Panc1 (cell line): ENCODE measurements around the gene UFD1. TPM values are rescaled to one million over a fixed set of nuclear protein-coding genes. Genes with fewer than 3 reads are reported as not detected.

ENCODE experiments used
- ATAC-seq: fragments of 200-7000 bp; cut with Tn5 transposase; 2 replicates; pipeline ENCODE4 v1.9.1; 2020; ENCODE audit warnings: mild to moderate bottlenecking, moderate library complexity
- BruUV-seq: library from RNA; stranded (reverse); fragments of 400-500 nt; replicated peaks from 2 replicates; lab custom pipeline; 2021; lab: Mats Ljungman, UMichigan
- CTCF ChIA-PET: fragments of 300-600 bp; sonication (Branson Sonifier 250); formaldehyde crosslinking; loops from one replicate; lab custom pipeline; 2022; ENCODE audit warnings: antibody characterized with exemption; lab: Charles Lee
- POLR2A ChIA-PET: fragments of 300-600 bp; sonication (Branson Sonifier 250); formaldehyde crosslinking; loops from one replicate; lab custom pipeline; 2022; ENCODE audit warnings: antibody characterized with exemption; lab: Charles Lee
- DNase-seq: peaks from one replicate; pipeline ENCODE4 v3.0.0-alpha.2; 2010; ENCODE audit warnings: low read depth, low spot score
- H3K27ac ChIP-seq: 2 replicates; pipeline ENCODE4 v1.5.1; 2011; ENCODE audit warnings: mild to moderate bottlenecking, low read length, inconsistent platforms
- H3K27me3 ChIP-seq: fragments of 200-500 bp; sonication (Bioruptor generic); 2 replicates; pipeline ENCODE4 v1.6.0; 2014; ENCODE audit warnings: low read length, inconsistent platforms; ENCODE audit not compliant: control insufficient read depth, insufficient read depth
- H3K36me3 ChIP-seq: fragments of 200-500 bp; sonication (Bioruptor generic); 2 replicates; pipeline ENCODE4 v1.5.1; 2014; ENCODE audit warnings: inconsistent platforms, mild to moderate bottlenecking, low read length, moderate library complexity; ENCODE audit not compliant: control insufficient read depth, insufficient read depth
- H3K4me1 ChIP-seq: 2 replicates; pipeline ENCODE4 v1.5.1; 2011; ENCODE audit warnings: inconsistent platforms, mild to moderate bottlenecking, low read length, moderate library complexity; ENCODE audit not compliant: control insufficient read depth, insufficient read depth
- H3K4me3 ChIP-seq, 2 experiments: 2 replicates each; pipeline ENCODE4 v1.5.1; 2011 to 2012; ENCODE audit warnings: low read depth in 2 of 2, low read length in 2 of 2, mild to moderate bottlenecking in 2 of 2, inconsistent platforms in 1 of 2, moderate library complexity in 1 of 2
- H3K9me3 ChIP-seq: fragments of 200-500 bp; sonication (Bioruptor generic); 2 replicates; pipeline ENCODE4 v1.5.1; 2014; ENCODE audit warnings: low read depth, mild to moderate bottlenecking, inconsistent platforms, low read length, moderate library complexity; ENCODE audit not compliant: control insufficient read depth, insufficient read depth
- CTCF ChIP-seq: fragments of 450-650 bp; IDR thresholded peaks from 2 replicates; pipeline ENCODE4 v1.5.1; 2017; ENCODE audit warnings: mild to moderate bottlenecking
- POLR2AphosphoS5 ChIP-seq: IDR thresholded peaks from 2 replicates; pipeline ENCODE4 v1.6.1; 2012; ENCODE audit warnings: mild to moderate bottlenecking, low read depth, low read length, moderate library complexity
- REST ChIP-seq, 2 experiments: IDR thresholded peaks; 2 replicates each; pipeline ENCODE4 v1.6.1; 2011 to 2012; ENCODE audit warnings: low read depth in 2 of 2, control low read depth in 1 of 2, low read length in 1 of 2, mild to moderate bottlenecking in 1 of 2, moderate library complexity in 1 of 2; ENCODE audit not compliant: insufficient read depth in 1 of 2
- SIN3A ChIP-seq: IDR thresholded peaks from 2 replicates; pipeline ENCODE4 v1.6.1; 2012; ENCODE audit warnings: low read depth, mild to moderate bottlenecking, low read length, moderate library complexity, borderline replicate concordance; ENCODE audit not compliant: insufficient read depth
- TCF7L2 ChIP-seq: IDR thresholded peaks from 2 replicates; pipeline ENCODE4 v1.6.1; 2011; ENCODE audit warnings: mild to moderate bottlenecking, low read depth, low read length, inconsistent platforms
- in situ Hi-C: cut with HindIII; loops from 2 replicates; pipeline ENCODE4 v1.10.0; 2016; ENCODE audit warnings: low sequenced_read_pairs, low pct_unique_long_range_greater_than_20kb
- intact Hi-C: fragments of 100-400 bp; cut with micrococcal nuclease; formaldehyde crosslinking; loops from one replicate; pipeline ENCODE4 v1.10.0; 2022; ENCODE audit not compliant: unreplicated experiment
- total RNA-seq: library from RNA; stranded (reverse); gene quantifications from one replicate; pipeline ENCODE4 v1.2.1, GENCODE V29; 2021; ENCODE audit not compliant: unreplicated experiment

Gene UFD1
- total RNA-seq, 1 experiment from 2014 or later, result 82.8 TPM

- Histone ChIP-seq H3K4me1 (no peaks in the 10 kb centered on the region), H3K27me3 (no peaks in the 10 kb centered on the region), H3K9me3 (no peaks in the 10 kb centered on the region), H3K27ac (no peak overlapping the region), H3K4me3 (no peak overlapping the region), H3K36me3 (peaks cover 3% of the 10 kb centered on the region; the same call in 1 of the 2 replicates)
- DNase-seq, result no peak
- no peak for TF ChIP-seq SIN3A
- no peak for TF ChIP-seq TCF7L2
- TF ChIP-seq CTCF, result no peak
- no peak for TF ChIP-seq POLR2AphosphoS5
- TF ChIP-seq REST (IDR thresholded peaks at IDR 0.05; ENCODE audit: insufficient read depth in 1 of 2, low read depth in 2 of 2, low read length in 1 of 2), result no peak
- POLR2A ChIA-PET, result no interaction called here
- in situ Hi-C loops, result no loop called here
- CTCF ChIA-PET, result no interaction called here
- intact Hi-C loops, result no loop called here
- no peak for ATAC-seq
- BruUV-seq, result no TSS peak
Measured at GRCh38 chr22:19406281-19406811, 72.6 kb downstream of the UFD1 start.

GRCh38 chr22:19405652-19406051 is 73.3 kb downstream of the UFD1 start:
- no TSS peak for BruUV-seq
- in situ Hi-C loops, result no loop called here
- TF ChIP-seq POLR2AphosphoS5 (no peak), CTCF (no peak), SIN3A (no peak), TCF7L2 (no peak), REST (IDR thresholded peaks at IDR 0.05; ENCODE audit: insufficient read depth in 1 of 2, low read depth in 2 of 2, low read length in 1 of 2) (no peak)

More at GRCh38 chr22:19405652-19406051, 73.3 kb downstream of the UFD1 start:
- H3K36me3 ChIP-seq, result peaks cover 3% of the 10 kb centered on the region; the same call in 1 of the 2 replicates
- no peak for DNase-seq
- ChIA-PET POLR2A (no interaction called here), CTCF (no interaction called here)
- no peaks in the 10 kb centered on the region for H3K4me1 ChIP-seq
- intact Hi-C loops, result no loop called here
- no peak overlapping the region for H3K4me3 ChIP-seq
- no peak for ATAC-seq
- no peaks in the 10 kb centered on the region for H3K9me3 ChIP-seq
- no peak overlapping the region for H3K27ac ChIP-seq
- no peaks in the 10 kb centered on the region for H3K27me3 ChIP-seq
